ENCODE measurements around the gene SH3BP5. TPM values are rescaled to one million over a fixed set of nuclear protein-coding genes. Genes with fewer than 3 reads are reported as not detected.
"Not testable (repeated sequence)": the region's sequence is repeated elsewhere in the genome, so short reads cannot be mapped to it uniquely, and the experiment has no call there.

SH3BP5 gene
- total and polyA plus RNA-seq, 2 donors (not counting 1 experiment from before 2014, with no cell fraction given), result 76.6 to 92.3 TPM

GRCh38 chr3:15359677-15360397, 27.5 kb upstream of the SH3BP5 start:
- DNase-seq (no peak), ATAC-seq (ENCODE audit: low read depth) (no peak)
- no peak for TF ChIP-seq EZH2 (IDR thresholded peaks at IDR 0.05; ENCODE audit: borderline replicate concordance, insufficient read depth, low read depth, low read length, poor library complexity, severe bottlenecking)
- no peak for TF ChIP-seq CTCF (IDR thresholded peaks at IDR 0.05)
- Histone ChIP-seq H3K27me3 (replicated peaks in 1 of 4; ENCODE audit: control extremely low read depth in 1 of 4, control insufficient read depth in 3 of 4, insufficient read depth in 4 of 4, low read length in 3 of 4) (no peaks in the 10 kb centered on the region), H3K9me3 (ENCODE audit: control extremely low read depth in 1 of 3, control insufficient read depth in 2 of 3, insufficient read depth in 1 of 3, low read length in 2 of 3) (peaks cover 0 to 3% (median 0%) of the 10 kb centered on the region in 3 donors), H3K4me3 (ENCODE audit: control extremely low read depth in 1 of 5, extremely low read depth in 1 of 5, insufficient read depth in 1 of 5, low read depth in 2 of 5, low read length in 4 of 5) (no peak overlapping the region), H3K27ac (ENCODE audit: low read length in 2 of 2) (peak overlapping the region; percentile 95 to 96), H3K79me2 (ENCODE audit: control insufficient read depth, insufficient read depth, low read length) (peaks cover under 1% of the 10 kb centered on the region), H3K4me2 (replicated peaks; ENCODE audit: low read depth, low read length, poor library complexity, severe bottlenecking) (peak overlapping the region; percentile 69), H3K9ac (ENCODE audit: low read length) (no peak overlapping the region), H4K20me1 (ENCODE audit: control insufficient read depth, insufficient read depth, low read length, poor library complexity, severe bottlenecking) (no peaks in the 10 kb centered on the region), H2AFZ (ENCODE audit: insufficient read depth, low read depth, low read length, poor library complexity, severe bottlenecking) (no peak overlapping the region), H3K4me1 (ENCODE audit: control insufficient read depth in 2 of 2, insufficient read depth in 2 of 2, low read length in 2 of 2) (peaks cover 66 to 81% of the 10 kb centered on the region in 2 donors), H3K36me3 (replicated peaks in 1 of 2; ENCODE audit: control extremely low read depth in 1 of 2, control insufficient read depth in 1 of 2, extremely low read depth in 1 of 2, insufficient read depth in 2 of 2, low read length in 1 of 2) (no peaks in the 10 kb centered on the region)
- intact Hi-C loops (cut with micrococcal nuclease), result loop anchor here (5.0 kb wide), 1 partner anchor 37 kb away; no protein-coding TSS in a partner anchor
- peaks cover 71% of the 10 kb centered on the region for H3K4me1 Mint-ChIP-seq
- no peak overlapping the region for H3K4me3 Mint-ChIP-seq
- no peak overlapping the region for H3K27ac Mint-ChIP-seq
- H3K9me3 Mint-ChIP-seq (ENCODE audit: insufficient read depth), result no peaks in the 10 kb centered on the region
- no peaks in the 10 kb centered on the region for H3K27me3 Mint-ChIP-seq
- POLR2A ChIA-PET, result interaction anchor here (0.7 kb wide), 3 partner anchors 17 to 71 kb away, joined by 4 to 6 read pairs (median 5); no protein-coding TSS in a partner anchor
- CTCF ChIA-PET, result interaction anchor here (0.6 to 5.5 kb wide), 4 partner anchors 11 to 91 kb away, joined by 4 to 41 read pairs (median 8); partner anchors contain the start of gene SH3BP5
- 93% methylated on average over 3 of the region's 6 CpGs for WGBS (ENCODE audit: insufficient coverage)

DNA sequence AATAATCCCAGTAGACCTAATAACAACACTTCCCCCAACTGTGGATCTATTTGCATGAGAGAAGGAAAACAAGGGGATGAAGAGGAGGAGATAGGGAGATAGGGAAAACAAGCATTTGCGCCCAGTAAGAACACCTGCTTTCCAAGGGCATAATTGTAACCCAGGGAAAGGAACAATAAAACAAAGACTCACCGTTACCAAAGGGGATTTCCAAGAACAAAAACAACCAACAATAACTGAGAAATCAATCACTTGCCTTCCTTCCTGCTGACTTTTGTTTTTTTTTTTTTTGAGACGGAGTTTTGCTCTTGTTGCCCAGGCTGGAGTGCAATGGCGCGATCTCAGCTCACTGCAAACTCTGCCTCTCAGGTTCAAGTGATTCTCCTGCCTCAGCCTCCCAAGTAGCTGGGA, 24.3 kb upstream of the SH3BP5 start:
- Histone ChIP-seq H3K9ac (ENCODE audit: low read length) (peak overlapping the region; percentile 21), H3K4me1 (ENCODE audit: control insufficient read depth in 2 of 2, insufficient read depth in 2 of 2, low read length in 2 of 2) (peaks cover 52 to 66% of the 10 kb centered on the region in 2 donors), H3K4me3 (ENCODE audit: control extremely low read depth in 1 of 5, extremely low read depth in 1 of 5, insufficient read depth in 1 of 5, low read depth in 2 of 5, low read length in 4 of 5) (peak overlapping the region in 1 of 5 experiments; percentile 27), H2AFZ (ENCODE audit: insufficient read depth, low read depth, low read length, poor library complexity, severe bottlenecking) (peak overlapping the region; percentile 20), H3K4me2 (replicated peaks; ENCODE audit: low read depth, low read length, poor library complexity, severe bottlenecking) (peak overlapping the region; percentile 62), H3K27ac (ENCODE audit: low read length in 2 of 2) (peak overlapping the region; percentile 48 to 81)
- ATAC-seq (ENCODE audit: low read depth) (peak; percentile 21), DNase-seq (peak; percentile 65)
- H3K9me3 Mint-ChIP-seq (ENCODE audit: insufficient read depth); H3K9me3 ChIP-seq (ENCODE audit: control extremely low read depth in 1 of 3, control insufficient read depth in 2 of 3, insufficient read depth in 1 of 3, low read length in 2 of 3); H3K79me2 ChIP-seq (ENCODE audit: control insufficient read depth, insufficient read depth, low read length); POLR2A ChIA-PET; H3K36me3 ChIP-seq (replicated peaks in 1 of 2; ENCODE audit: control extremely low read depth in 1 of 2, control insufficient read depth in 1 of 2, extremely low read depth in 1 of 2, insufficient read depth in 2 of 2, low read length in 1 of 2); H3K27me3 ChIP-seq (replicated peaks in 1 of 4; ENCODE audit: control extremely low read depth in 1 of 4, control insufficient read depth in 3 of 4, insufficient read depth in 4 of 4, low read length in 3 of 4); H3K27me3 Mint-ChIP-seq; H4K20me1 ChIP-seq (ENCODE audit: control insufficient read depth, insufficient read depth, low read length, poor library complexity, severe bottlenecking): not testable (repeated sequence)
- Mint-ChIP-seq H3K4me3 (peak overlapping the region; percentile 79), H3K27ac (peak overlapping the region; percentile 94), H3K4me1 (peaks cover 56% of the 10 kb centered on the region)
- intact Hi-C loops (cut with micrococcal nuclease), result loop anchor here (1.0 kb wide), 1 partner anchor 8 kb away; no protein-coding TSS in a partner anchor
- CTCF ChIA-PET, result interaction anchor here (1.0 to 2.6 kb wide), 4 partner anchors 9 to 91 kb away, joined by 3 to 12 read pairs (median 8); no protein-coding TSS in a partner anchor
- 0% methylated on average over 2 of the region's 5 CpGs for WGBS (ENCODE audit: insufficient coverage)

All from B cell (primary cell).